ENCODE results near the gene ADNP2.

- TF ChIP-seq CTCF (conservative IDR thresholded peaks at IDR 0.05; ENCODE audit: low read depth, low read length) (no peak), NFE2L2 (IDR thresholded peaks at IDR 0.05; ENCODE audit: low read depth, low read length) (no peak), USF2 (IDR thresholded peaks at IDR 0.05; ENCODE audit: low read depth, low read length) (no peak), POLR2A (IDR thresholded peaks at IDR 0.05; ENCODE audit: low read depth, low read length) (no peak), MAZ (IDR thresholded peaks at IDR 0.05; ENCODE audit: borderline replicate concordance, low read depth, low read length) (no peak), RAD21 (IDR thresholded peaks at IDR 0.05; ENCODE audit: low read length) (no peak), FOS (IDR thresholded peaks at IDR 0.05; ENCODE audit: low read depth, low read length) (no peak), RCOR1 (IDR thresholded peaks at IDR 0.05; ENCODE audit: insufficient replicate concordance, low read length) (no peak), RFX5 (IDR thresholded peaks at IDR 0.05; ENCODE audit: low read depth, low read length) (no peak), MAFK (IDR thresholded peaks at IDR 0.05; ENCODE audit: low read depth, low read length) (no peak), MXI1 (IDR thresholded peaks at IDR 0.05; ENCODE audit: borderline replicate concordance, low read depth, low read length) (no peak)
Measured at GRCh38 chr18:80166240-80166639, 57.2 kb downstream of the ADNP2 start.

All from IMR-90 (cell line).